ENCODE measurements around the gene LSM11. TPM values are rescaled to one million over a fixed set of nuclear protein-coding genes. Genes with fewer than 3 reads are reported as not detected.

LSM11 gene
- total RNA-seq, 1 donor from 2014 or later, result 3.9 TPM

DNA sequence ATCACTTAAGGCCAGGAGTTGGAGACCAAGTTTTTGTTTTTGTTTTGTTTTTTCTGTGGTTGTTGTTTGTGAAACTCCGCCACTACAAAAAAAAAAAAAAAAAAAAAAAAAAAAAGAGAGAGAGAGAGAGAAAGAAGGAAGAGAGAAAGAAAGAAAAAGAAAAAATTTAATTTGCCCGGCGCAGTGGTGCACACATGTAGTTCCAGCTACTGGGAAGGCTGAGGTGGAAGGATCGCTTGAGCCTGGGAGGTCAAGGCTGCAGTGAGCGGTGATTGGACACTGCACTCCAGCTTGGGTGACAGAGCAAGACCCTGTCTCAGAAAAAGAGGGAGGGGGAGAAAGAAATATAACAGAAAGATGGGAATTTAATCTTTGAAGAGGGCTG, 11.4 kb upstream of the LSM11 start:
- TF ChIP-seq, protein P1, sequence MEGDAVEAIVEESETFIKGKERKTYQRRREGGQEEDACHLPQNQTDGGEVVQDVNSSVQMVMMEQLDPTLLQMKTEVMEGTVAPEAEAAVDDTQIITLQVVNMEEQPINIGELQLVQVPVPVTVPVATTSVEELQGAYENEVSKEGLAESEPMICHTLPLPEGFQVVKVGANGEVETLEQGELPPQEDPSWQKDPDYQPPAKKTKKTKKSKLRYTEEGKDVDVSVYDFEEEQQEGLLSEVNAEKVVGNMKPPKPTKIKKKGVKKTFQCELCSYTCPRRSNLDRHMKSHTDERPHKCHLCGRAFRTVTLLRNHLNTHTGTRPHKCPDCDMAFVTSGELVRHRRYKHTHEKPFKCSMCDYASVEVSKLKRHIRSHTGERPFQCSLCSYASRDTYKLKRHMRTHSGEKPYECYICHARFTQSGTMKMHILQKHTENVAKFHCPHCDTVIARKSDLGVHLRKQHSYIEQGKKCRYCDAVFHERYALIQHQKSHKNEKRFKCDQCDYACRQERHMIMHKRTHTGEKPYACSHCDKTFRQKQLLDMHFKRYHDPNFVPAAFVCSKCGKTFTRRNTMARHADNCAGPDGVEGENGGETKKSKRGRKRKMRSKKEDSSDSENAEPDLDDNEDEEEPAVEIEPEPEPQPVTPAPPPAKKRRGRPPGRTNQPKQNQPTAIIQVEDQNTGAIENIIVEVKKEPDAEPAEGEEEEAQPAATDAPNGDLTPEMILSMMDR (IDR thresholded peaks at IDR 0.05; ENCODE audit: insufficient read depth, low read length, poor library complexity, severe bottlenecking), result no peak
- Histone ChIP-seq H3K4me3 (ENCODE audit: low read depth, low read length) (no peak overlapping the region), H3K27me3 (ENCODE audit: control insufficient read depth, insufficient read depth, low read length) (no peaks in the 10 kb centered on the region), H3K36me3 (ENCODE audit: control insufficient read depth, insufficient read depth, low read length) (no peaks in the 10 kb centered on the region)
- no peak for DNase-seq (ENCODE audit: low read depth)

DNA sequence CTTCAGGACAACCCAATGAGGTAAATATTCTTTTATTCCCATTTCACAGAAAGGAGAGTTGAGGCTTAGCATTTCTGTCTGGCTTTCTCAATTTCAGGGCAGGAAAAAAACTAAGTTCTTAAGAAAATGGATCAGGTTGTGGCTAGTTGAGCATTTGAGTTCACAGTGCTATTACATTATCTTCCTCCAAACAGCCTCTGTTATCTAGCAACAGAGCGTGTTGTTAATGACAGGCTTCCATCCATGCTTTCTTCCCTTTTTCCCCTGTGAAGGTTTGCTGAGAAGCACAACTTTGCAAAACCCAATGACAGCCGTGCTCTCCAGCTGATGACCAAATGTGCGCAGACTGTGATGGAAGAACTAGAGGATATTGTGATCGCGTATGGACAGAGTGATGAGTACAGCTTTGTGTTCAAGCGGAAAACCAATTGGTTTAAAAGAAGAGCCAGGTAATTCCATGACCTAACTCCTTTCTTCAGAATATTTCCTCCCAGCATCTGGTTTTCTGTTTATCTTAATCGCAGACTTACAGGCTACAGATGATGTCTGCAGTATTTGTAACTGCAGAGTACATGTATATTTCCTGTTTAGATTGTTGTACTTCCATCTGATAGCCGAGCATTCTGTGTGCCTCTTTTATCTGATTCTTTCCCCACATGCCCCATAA, 10.8 kb upstream of the LSM11 start:
- Histone ChIP-seq H3K4me3 (ENCODE audit: low read depth, low read length) (no peak overlapping the region), H3K27me3 (ENCODE audit: control insufficient read depth, insufficient read depth, low read length) (no peaks in the 10 kb centered on the region), H3K36me3 (ENCODE audit: control insufficient read depth, insufficient read depth, low read length) (no peaks in the 10 kb centered on the region)
- TF ChIP-seq, protein P1 (IDR thresholded peaks at IDR 0.05; ENCODE audit: insufficient read depth, low read length, poor library complexity, severe bottlenecking), result no peak
- no peak for DNase-seq (ENCODE audit: low read depth)

DNA sequence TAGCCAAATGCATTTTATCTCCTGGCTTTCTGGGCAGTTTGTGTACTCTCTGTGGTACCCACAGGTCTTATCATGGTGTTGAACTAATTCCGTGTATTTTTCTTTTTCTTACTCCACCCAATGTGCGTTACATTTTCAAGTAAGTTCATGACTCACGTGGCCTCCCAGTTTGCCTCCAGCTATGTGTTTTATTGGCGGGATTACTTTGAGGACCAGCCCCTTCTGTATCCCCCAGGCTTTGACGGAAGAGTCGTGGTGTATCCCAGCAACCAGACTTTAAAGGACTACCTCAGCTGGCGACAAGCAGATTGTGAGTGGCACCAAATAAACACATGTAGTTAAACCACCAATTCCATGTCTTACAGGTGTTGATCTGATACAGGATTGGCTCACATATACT, 9.1 kb upstream of the LSM11 start:
- no peak overlapping the region for H3K4me3 ChIP-seq (ENCODE audit: low read depth, low read length)
- no peak for DNase-seq (ENCODE audit: low read depth)
- no peaks in the 10 kb centered on the region for H3K36me3 ChIP-seq (ENCODE audit: control insufficient read depth, insufficient read depth, low read length)
- TF ChIP-seq, protein P1 (IDR thresholded peaks at IDR 0.05; ENCODE audit: insufficient read depth, low read length, poor library complexity, severe bottlenecking), result no peak
- H3K27me3 ChIP-seq (ENCODE audit: control insufficient read depth, insufficient read depth, low read length), result no peaks in the 10 kb centered on the region

DNA sequence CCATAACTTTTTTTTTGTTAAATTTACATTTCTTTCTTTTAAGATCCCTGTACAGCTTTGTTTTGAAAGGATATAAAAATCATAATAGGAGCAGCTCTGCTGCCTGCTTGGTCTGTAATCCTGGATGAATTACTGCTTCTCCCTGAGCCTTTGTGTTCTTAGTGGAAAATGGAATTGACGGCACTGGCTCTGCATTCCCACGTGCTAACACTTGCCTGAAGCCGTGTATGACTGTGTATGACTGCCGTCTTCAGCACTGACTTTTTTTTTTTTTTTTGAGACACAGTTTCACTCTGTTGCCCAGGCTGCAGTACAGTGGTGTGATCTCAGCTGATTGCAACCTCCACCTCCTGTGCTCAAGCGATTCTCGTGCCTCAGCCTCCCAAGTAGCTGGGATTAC, 7.5 kb upstream of the LSM11 start:
- no peaks in the 10 kb centered on the region for H3K27me3 ChIP-seq (ENCODE audit: control insufficient read depth, insufficient read depth, low read length)

DNA sequence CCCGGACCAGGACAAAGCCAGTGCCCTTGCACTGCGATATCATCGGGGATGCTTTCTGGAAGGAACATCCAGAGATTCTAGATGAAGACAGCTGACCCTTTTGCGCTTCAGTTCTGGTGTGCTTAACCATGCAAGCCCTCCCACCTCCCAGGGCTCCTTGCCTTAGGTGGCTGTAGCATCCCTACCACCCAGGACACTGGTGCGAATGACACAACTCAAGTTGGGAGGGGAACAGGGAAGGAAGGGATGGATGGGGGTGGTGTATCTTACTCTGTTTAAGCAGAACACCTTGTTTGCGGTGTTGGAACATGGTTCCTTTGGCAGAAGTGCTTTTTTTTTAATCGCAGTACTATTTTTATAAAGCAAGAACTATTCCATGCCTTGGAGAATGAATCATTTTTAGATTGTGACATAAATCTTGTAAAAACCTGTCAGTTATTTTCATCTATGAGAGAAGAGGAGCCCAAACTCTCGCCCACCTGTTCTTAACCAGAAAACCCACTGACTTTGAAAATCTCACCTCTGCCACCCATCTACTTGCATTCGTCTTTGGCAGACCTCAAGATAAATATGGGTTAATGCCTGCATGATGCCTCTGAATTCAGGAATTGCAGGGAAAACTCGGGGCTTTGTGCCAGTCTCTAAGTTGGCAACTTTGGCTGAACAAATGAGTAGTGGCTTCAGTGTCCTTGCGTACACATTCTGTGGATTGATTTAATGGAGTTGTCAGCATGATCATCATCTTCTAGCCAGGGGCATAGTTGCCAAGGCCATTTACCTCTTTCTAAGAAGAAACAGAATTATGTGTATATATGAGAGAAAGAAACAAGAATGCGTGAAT, 3.9 kb upstream of the LSM11 start:
- TF ChIP-seq, protein P1 (IDR thresholded peaks at IDR 0.05; ENCODE audit: insufficient read depth, low read length, poor library complexity, severe bottlenecking), result no peak
- H3K4me3 ChIP-seq (ENCODE audit: low read depth, low read length), result no peak overlapping the region
- DNase-seq (ENCODE audit: low read depth), result no peak
- H3K27me3 ChIP-seq (ENCODE audit: control insufficient read depth, insufficient read depth, low read length), result no peaks in the 10 kb centered on the region
- no peaks in the 10 kb centered on the region for H3K36me3 ChIP-seq (ENCODE audit: control insufficient read depth, insufficient read depth, low read length)

More for the DNA sequence above, 7.5 kb upstream of the LSM11 start:
- DNase-seq (ENCODE audit: low read depth), result no peak
- no peaks in the 10 kb centered on the region for H3K36me3 ChIP-seq (ENCODE audit: control insufficient read depth, insufficient read depth, low read length)
- H3K4me3 ChIP-seq (ENCODE audit: low read depth, low read length), result no peak overlapping the region
- TF ChIP-seq, protein P1 (IDR thresholded peaks at IDR 0.05; ENCODE audit: insufficient read depth, low read length, poor library complexity, severe bottlenecking), result no peak

All from kidney epithelial cell (primary cell).